Fibroblast of the aortic adventitia (primary cell): ENCODE data around the gene WNT3A. TPM values are rescaled to one million over a fixed set of nuclear protein-coding genes. Genes with fewer than 3 reads are reported as not detected.

Source experiments
- DNase-seq: peaks from one replicate; pipeline ENCODE4 v3.0.0-alpha.2; 2010; ENCODE audit warnings: low read depth
- H3K4me3 ChIP-seq: 2 replicates; pipeline ENCODE4 v1.5.1; 2011; ENCODE audit warnings: low read depth, mild to moderate bottlenecking, control low read depth, low read length, moderate library complexity
- CTCF ChIP-seq: IDR thresholded peaks from 2 replicates; pipeline ENCODE4 v1.5.1; 2011; ENCODE audit warnings: mild to moderate bottlenecking, low read length, control low read depth, inconsistent platforms; ENCODE audit not compliant: insufficient read depth
- total RNA-seq: library from RNA; depleted of rRNA; stranded (reverse); fragments of >200 nt; gene quantifications from 2 replicates; pipeline ENCODE4 v1.2.3, GENCODE V29; 2012; ENCODE audit warnings: low replicate concordance

The WNT3A gene
- total RNA-seq, 1 donor = not detected

GRCh38 chr1:228039006-228039903, 32.5 kb downstream of the WNT3A start:
- DNase-seq = no peak
- no peak overlapping the region for H3K4me3 ChIP-seq
- TF ChIP-seq CTCF = no peak

GRCh38 chr1:228039986-228040385, 33.2 kb downstream of the WNT3A start:
- no peak for TF ChIP-seq CTCF
- DNase-seq = no peak
- no peak overlapping the region for H3K4me3 ChIP-seq

DNA sequence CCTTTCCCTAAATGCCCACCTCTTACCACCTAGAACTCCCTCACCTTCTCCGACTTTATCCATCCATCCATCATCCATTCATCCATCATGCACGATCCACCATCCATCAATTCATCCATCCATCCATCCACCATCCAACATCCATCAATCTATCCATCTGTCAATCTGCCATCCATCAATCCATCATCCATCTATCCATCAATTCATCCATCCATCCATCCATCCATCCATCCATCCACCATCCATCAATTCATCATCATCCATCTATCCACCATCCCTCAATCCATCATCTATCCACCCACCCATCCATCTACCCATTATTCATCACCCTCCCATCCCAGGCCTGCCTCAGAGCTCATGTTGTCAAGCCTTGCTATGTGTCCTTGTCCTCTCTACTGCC, 34.5 kb downstream of the WNT3A start:
- H3K4me3 ChIP-seq = no peak overlapping the region
- no peak for TF ChIP-seq CTCF
- no peak for DNase-seq

DNA sequence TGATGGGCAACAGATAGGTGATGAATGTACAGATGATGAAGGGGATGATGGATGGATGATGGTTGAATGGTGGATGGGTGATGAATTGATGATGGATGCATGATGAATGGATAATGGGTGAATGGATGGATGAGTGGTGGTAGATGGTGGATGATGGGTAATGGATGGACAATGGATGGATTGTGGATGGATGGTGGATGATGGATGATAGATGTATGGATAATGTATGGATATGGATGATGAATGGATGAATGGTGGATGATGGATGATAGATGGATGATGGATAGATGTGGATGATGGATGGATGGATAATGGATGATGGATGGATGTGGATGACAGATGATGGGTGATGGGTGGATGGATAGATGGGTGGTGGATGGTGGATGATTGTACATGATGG, 35.7 kb downstream of the WNT3A start:
- DNase-seq = no peak
- H3K4me3 ChIP-seq = no peak overlapping the region
- no peak for TF ChIP-seq CTCF

DNA sequence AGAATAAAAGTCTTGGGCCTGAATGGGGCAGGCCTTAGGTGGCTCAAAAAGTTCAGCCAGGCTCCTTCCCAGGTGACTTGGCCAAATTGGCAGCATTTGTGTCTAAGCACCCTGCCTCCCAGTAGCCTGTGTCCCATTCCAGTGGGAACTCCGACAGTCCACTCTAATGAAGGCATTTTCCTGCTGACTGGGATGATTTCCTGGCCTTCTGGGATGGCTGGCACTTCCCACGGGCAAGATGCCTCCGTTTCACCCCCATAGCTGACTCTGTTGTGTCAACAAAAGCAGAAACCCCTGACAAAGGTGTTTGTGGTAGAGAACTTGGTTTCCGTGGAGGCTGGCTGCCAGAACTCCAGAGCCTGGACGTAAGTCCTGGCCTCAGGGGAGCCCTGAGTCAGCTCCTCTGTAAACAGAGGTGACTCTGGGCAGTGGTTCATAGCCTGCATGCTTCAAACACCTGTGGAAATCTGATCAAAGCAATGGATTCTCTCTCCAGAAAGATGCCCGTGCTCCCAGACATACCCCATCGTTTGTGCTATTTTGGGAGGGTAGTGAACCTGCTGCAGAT, 36.6 kb downstream of the WNT3A start:
- no peak for DNase-seq
- H3K4me3 ChIP-seq = no peak overlapping the region
- no peak for TF ChIP-seq CTCF

- peak; percentile 19 for DNase-seq
- TF ChIP-seq CTCF = no peak
- no peak overlapping the region for H3K4me3 ChIP-seq
Measured at GRCh38 chr1:228044961-228045360, 38.2 kb downstream of the WNT3A start.

DNA sequence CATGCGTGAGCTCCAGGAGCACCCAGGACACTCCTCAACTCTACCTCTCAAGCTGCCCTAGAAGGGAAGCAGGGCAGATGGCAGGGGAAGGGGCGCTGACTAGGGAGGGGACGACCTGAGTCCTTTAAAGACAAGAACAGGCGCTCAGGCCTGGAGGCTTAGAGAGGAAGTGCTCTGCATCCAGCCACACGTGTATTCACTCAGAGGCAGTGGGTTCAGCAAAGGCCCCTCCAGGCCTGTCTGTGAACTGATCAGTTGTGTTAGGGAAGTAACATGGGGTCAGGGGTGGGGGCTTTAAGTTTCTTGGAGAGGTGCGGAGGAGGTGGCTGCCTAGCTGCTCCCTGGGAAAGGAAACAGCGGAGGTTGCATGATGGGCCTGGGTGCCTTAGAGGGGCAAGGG, 38.6 kb downstream of the WNT3A start:
- no peak for TF ChIP-seq CTCF
- DNase-seq = no peak
- H3K4me3 ChIP-seq = no peak overlapping the region
